Endodermal cell (in vitro differentiated cells): ENCODE data around the gene ARHGEF3. TPM values are rescaled to one million over a fixed set of nuclear protein-coding genes. Genes with fewer than 3 reads are reported as not detected.
"Not testable (repeated sequence)": the region's sequence is repeated elsewhere in the genome, so short reads cannot be mapped to it uniquely, and the experiment has no call there.

Source experiments
- DNase-seq: peaks from one replicate; pipeline ENCODE4 v3.0.0-alpha.2; 2017
- H3K27ac ChIP-seq: 2 replicates; pipeline ENCODE4 v1.5.1; 2013; ENCODE audit warnings: mild to moderate bottlenecking, low read depth, low read length, moderate library complexity
- H3K27me3 ChIP-seq: 2 replicates; pipeline ENCODE4 v1.6.1; 2013; ENCODE audit warnings: mild to moderate bottlenecking, low read length, moderate library complexity; ENCODE audit not compliant: insufficient read depth, control insufficient read depth, poor library complexity, severe bottlenecking
- H3K36me3 ChIP-seq: 2 replicates; pipeline ENCODE4 v1.7.0; 2013; ENCODE audit warnings: mild to moderate bottlenecking, low read length, moderate library complexity; ENCODE audit not compliant: control insufficient read depth, insufficient read depth
- H3K4me1 ChIP-seq: one replicate; pipeline ENCODE4 v1.7.0; 2013; ENCODE audit warnings: low read length; ENCODE audit not compliant: control insufficient read depth, insufficient read depth
- H3K4me3 ChIP-seq: 2 replicates; pipeline ENCODE4 v1.5.1; 2013; ENCODE audit warnings: mild to moderate bottlenecking, low read length, moderate library complexity
- H3K9ac ChIP-seq: 2 replicates; pipeline ENCODE4 v1.6.1; 2013; ENCODE audit warnings: mild to moderate bottlenecking, low read length, moderate library complexity; ENCODE audit not compliant: poor library complexity, severe bottlenecking; ENCODE audit errors: extremely low read depth
- H3K9me3 ChIP-seq: 2 replicates; pipeline ENCODE4 v1.6.1; 2013; ENCODE audit warnings: mild to moderate bottlenecking, low read length, moderate library complexity; ENCODE audit not compliant: control insufficient read depth
- H3K27ac Mint-ChIP-seq: 2 replicates; pipeline ENCODE4 v1.8.0; 2020; ENCODE audit warnings: mixed read lengths
- H3K27me3 Mint-ChIP-seq: 2 replicates; pipeline ENCODE4 v1.8.0; 2021; ENCODE audit warnings: mild to moderate bottlenecking, mixed read lengths; ENCODE audit not compliant: insufficient read depth
- H3K36me3 Mint-ChIP-seq: 2 replicates; pipeline ENCODE4 v1.8.0; 2020; ENCODE audit warnings: low read depth, mixed read lengths
- H3K4me1 Mint-ChIP-seq: 2 replicates; pipeline ENCODE4 v1.8.0; 2020; ENCODE audit warnings: mixed read lengths
- H3K4me3 Mint-ChIP-seq: 2 replicates; pipeline ENCODE4 v1.8.0; 2020; ENCODE audit warnings: mild to moderate bottlenecking, moderate library complexity, mixed read lengths
- H3K9me3 Mint-ChIP-seq: 2 replicates; pipeline ENCODE4 v1.8.0; 2020; ENCODE audit warnings: mild to moderate bottlenecking, mixed read lengths
- WGBS, 2 experiments: methylation state at CpG; one replicate each; pipeline versions ENCODE4 v1.1.5 to v1.1.7; 2013; ENCODE audit warnings: missing lambda C conversion rate in 2 of 2, mixed read lengths in 1 of 2; ENCODE audit not compliant: insufficient coverage in 1 of 2, insufficient read length in 1 of 2; 5-methylcytosine and 5-hydroxymethylcytosine counted together
- total RNA-seq, 2 donors: library from RNA; stranded (reverse); fragmentation: NEBNext Ultra II Directional in 1 of 2; extraction: Animal tissue kit (Norgen Biotek cat#: 25700) in 1 of 2; gene quantifications; 2 replicates in 1 of 2; 3 replicates in 1 of 2; pipeline ENCODE4 v1.2.1, GENCODE V29; 2021
- TF ChIP-seq, protein P1 (sequence below): fragments of 200-600 bp; sonication (generic); conservative IDR thresholded peaks from 2 replicates; pipeline ENCODE4 v1.5.0; 2021; ENCODE audit warnings: antibody characterized with exemption, mild to moderate bottlenecking

ARHGEF3 gene
- total RNA-seq, 2 donors from 2014 or later: 12.7 to 14.1 TPM

DNA sequence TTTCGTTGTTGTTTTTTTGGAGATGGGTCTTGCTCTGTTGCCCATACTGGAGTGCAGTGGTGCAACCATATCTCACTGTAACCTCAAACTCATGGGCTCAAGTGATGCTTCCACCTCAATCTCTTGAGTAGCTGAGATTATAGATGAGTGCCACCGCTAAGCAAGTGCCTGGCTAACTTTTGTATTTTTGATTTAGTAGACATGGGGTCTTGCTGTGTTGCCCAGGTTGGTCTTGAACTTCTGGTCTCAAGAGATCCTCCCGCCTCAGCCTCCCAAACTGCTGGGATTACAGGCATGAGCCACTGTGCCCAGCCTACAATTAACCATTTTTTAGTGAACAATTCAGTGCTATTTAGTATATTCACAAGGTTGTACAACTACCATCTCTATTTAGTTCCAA, 42.2 kb downstream of the ARHGEF3 start:
- Mint-ChIP-seq H3K4me1 (peaks cover 5% of the 10 kb centered on the region), H3K27me3 (no peaks in the 10 kb centered on the region), H3K36me3 (peaks cover 52% of the 10 kb centered on the region), H3K9me3 (peaks cover 25% of the 10 kb centered on the region), H3K4me3 (no peak overlapping the region), H3K27ac (no peak overlapping the region)
- no peaks in the 10 kb centered on the region for H3K27me3 ChIP-seq
- WGBS, 2 experiments: 89% methylated on average over 1 to 3 of the region's 3 CpGs
- no peak for DNase-seq
- H3K4me1 ChIP-seq: no peaks in the 10 kb centered on the region
- H3K4me3 ChIP-seq: no peak overlapping the region
- TF ChIP-seq, protein P1, sequence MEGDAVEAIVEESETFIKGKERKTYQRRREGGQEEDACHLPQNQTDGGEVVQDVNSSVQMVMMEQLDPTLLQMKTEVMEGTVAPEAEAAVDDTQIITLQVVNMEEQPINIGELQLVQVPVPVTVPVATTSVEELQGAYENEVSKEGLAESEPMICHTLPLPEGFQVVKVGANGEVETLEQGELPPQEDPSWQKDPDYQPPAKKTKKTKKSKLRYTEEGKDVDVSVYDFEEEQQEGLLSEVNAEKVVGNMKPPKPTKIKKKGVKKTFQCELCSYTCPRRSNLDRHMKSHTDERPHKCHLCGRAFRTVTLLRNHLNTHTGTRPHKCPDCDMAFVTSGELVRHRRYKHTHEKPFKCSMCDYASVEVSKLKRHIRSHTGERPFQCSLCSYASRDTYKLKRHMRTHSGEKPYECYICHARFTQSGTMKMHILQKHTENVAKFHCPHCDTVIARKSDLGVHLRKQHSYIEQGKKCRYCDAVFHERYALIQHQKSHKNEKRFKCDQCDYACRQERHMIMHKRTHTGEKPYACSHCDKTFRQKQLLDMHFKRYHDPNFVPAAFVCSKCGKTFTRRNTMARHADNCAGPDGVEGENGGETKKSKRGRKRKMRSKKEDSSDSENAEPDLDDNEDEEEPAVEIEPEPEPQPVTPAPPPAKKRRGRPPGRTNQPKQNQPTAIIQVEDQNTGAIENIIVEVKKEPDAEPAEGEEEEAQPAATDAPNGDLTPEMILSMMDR: no peak
- peaks cover 30% of the 10 kb centered on the region for H3K9me3 ChIP-seq
- no peak overlapping the region for H3K27ac ChIP-seq
- H3K9ac ChIP-seq: no peak overlapping the region
- peaks cover 28% of the 10 kb centered on the region for H3K36me3 ChIP-seq

DNA sequence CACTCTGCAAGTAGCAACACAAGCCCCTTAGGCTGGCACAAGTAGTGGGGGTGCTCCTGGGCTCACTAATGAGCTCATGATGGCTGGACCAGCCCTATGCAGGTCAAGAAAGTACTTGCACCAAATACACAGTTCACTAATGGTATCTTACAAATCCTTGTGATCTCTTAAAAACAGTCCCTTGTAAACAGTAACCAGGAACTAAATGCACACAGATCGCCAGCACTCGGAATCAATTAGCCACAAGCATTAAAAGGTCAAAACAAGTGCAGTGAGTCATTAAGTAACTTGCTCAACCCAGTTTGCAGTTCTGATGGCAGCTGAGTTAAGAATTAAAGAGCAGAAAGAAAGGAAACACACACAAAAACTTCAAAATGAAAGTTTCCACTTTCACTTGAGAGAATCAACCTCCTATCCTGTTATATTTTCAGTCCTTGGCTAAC, 43.2 kb downstream of the ARHGEF3 start:
- no peaks in the 10 kb centered on the region for H3K27me3 ChIP-seq
- TF ChIP-seq, protein P1: no peak
- Mint-ChIP-seq H3K4me3 (no peak overlapping the region), H3K36me3 (peaks cover 45% of the 10 kb centered on the region), H3K27me3 (no peaks in the 10 kb centered on the region), H3K27ac (no peak overlapping the region), H3K4me1 (peaks cover 5% of the 10 kb centered on the region), H3K9me3 (peaks cover 20% of the 10 kb centered on the region)
- H3K36me3 ChIP-seq: peaks cover 22% of the 10 kb centered on the region
- H3K4me3 ChIP-seq: no peak overlapping the region
- no peak for DNase-seq
- peaks cover 24% of the 10 kb centered on the region for H3K9me3 ChIP-seq
- WGBS, 2 experiments: 92 to 100% methylated on average over 2 of the region's 2 CpGs
- H3K9ac ChIP-seq: no peak overlapping the region
- H3K27ac ChIP-seq: no peak overlapping the region
- H3K4me1 ChIP-seq: no peaks in the 10 kb centered on the region

DNA sequence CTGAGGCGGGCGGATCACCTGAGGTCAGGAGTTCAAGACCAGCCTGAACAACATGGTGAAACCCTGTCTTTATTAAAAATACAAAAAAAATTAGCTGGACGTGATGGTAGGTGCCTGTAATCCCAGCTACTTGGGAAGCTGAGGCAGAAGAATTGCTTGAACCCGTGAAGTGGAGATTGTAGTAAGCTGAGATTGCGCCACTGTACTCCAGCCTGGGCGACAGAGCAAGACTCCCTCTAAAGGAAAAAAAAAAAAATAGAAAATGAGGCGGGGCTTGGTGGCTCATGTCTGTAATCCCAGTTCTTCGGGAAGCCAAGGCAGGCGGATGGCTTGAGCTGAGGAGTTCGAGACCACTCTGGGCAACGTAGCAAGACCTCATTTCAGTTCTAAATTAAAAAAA, 43.7 kb downstream of the ARHGEF3 start:
- Mint-ChIP-seq H3K9me3 (peaks cover 16% of the 10 kb centered on the region), H3K36me3 (peaks cover 42% of the 10 kb centered on the region)
- not testable (repeated sequence) for DNase-seq, H3K4me3 ChIP-seq, H3K27ac Mint-ChIP-seq, H3K4me1 ChIP-seq, H3K27me3 ChIP-seq, H3K27ac ChIP-seq, H3K27me3 Mint-ChIP-seq, H3K9ac ChIP-seq, H3K4me3 Mint-ChIP-seq, H3K4me1 Mint-ChIP-seq
- WGBS, 2 experiments: 94 to 95% methylated on average over 4 to 10 of the region's 11 CpGs
- H3K9me3 ChIP-seq: peaks cover 20% of the 10 kb centered on the region
- peaks cover 22% of the 10 kb centered on the region for H3K36me3 ChIP-seq
